WTC11 (cell line): ENCODE results near the gene TMUB1. TPM values are rescaled to one million over a fixed set of nuclear protein-coding genes. Genes with fewer than 3 reads are reported as not detected.

Source experiments
- ATAC-seq: fragments of 200-7000 bp; cut with Tn5 transposase; 2 replicates; pipeline ENCODE4 v1.10.0; 2021; ENCODE audit warnings: mild to moderate bottlenecking, moderate library complexity
- CTCF ChIA-PET: fragments of 300-600 bp; sonication (Branson Sonifier 250); formaldehyde crosslinking; loops from one replicate; lab custom pipeline; 2021; ENCODE audit warnings: antibody characterized with exemption; lab: Charles Lee
- POLR2A ChIA-PET: fragments of 350-600 bp; sonication (Branson Sonifier 250); formaldehyde crosslinking; loops from one replicate; lab custom pipeline; 2021; ENCODE audit warnings: antibody characterized with exemption; lab: Charles Lee
- DNase-seq: peaks from one replicate; pipeline ENCODE4 v3.0.0; 2021; ENCODE audit warnings: low spot score
- H3K27ac Mint-ChIP-seq: 2 replicates; pipeline ENCODE4 v1.8.0; 2021; ENCODE audit warnings: mixed read lengths
- H3K27me3 Mint-ChIP-seq: 2 replicates; pipeline ENCODE4 v1.8.0; 2021; ENCODE audit warnings: low read depth, mild to moderate bottlenecking, moderate library complexity, mixed read lengths
- H3K36me3 Mint-ChIP-seq: 2 replicates; pipeline ENCODE4 v1.8.0; 2021; ENCODE audit warnings: mixed read lengths
- H3K4me1 Mint-ChIP-seq: 2 replicates; pipeline ENCODE4 v1.8.0; 2022; ENCODE audit warnings: mixed read lengths
- H3K4me3 Mint-ChIP-seq: 2 replicates; pipeline ENCODE4 v1.8.0; 2021; ENCODE audit warnings: mild to moderate bottlenecking, moderate library complexity, mixed read lengths
- H3K9me3 Mint-ChIP-seq: 2 replicates; pipeline ENCODE4 v1.8.0; 2021; ENCODE audit warnings: mixed read lengths
- AFF4 ChIP-seq: sonication (generic); formaldehyde crosslinking; IDR thresholded peaks from 2 replicates; pipeline ENCODE4 v1.8.1; 2023; ENCODE audit warnings: mild to moderate bottlenecking, missing genetic modification reagents, borderline replicate concordance
- ARID4B ChIP-seq: sonication (generic); formaldehyde crosslinking; IDR thresholded peaks from 2 replicates; pipeline ENCODE4 v1.8.0; 2023; ENCODE audit warnings: missing genetic modification reagents, mild to moderate bottlenecking, borderline replicate concordance
- CREB1 ChIP-seq: sonication (generic); formaldehyde crosslinking; IDR thresholded peaks from 2 replicates; pipeline ENCODE4 v1.8.0; 2023; ENCODE audit warnings: mild to moderate bottlenecking, missing genetic modification reagents
- CREM ChIP-seq: sonication (generic); formaldehyde crosslinking; IDR thresholded peaks from 2 replicates; pipeline ENCODE4 v1.8.1; 2022; ENCODE audit warnings: mild to moderate bottlenecking, missing genetic modification reagents, moderate library complexity
- CTCF ChIP-seq: fragments of 200-600 bp; IDR thresholded peaks from 2 replicates; pipeline ENCODE4 v1.8.0; 2022; ENCODE audit warnings: antibody characterized with exemption
- EMX1 ChIP-seq: fragments of 250-450 bp; sonication (Bioruptor Pico); IDR thresholded peaks from 2 replicates; pipeline ENCODE4 v1.8.0; 2021; ENCODE audit warnings: mild to moderate bottlenecking
- GRHL2 ChIP-seq: fragments of 250-450 bp; sonication (Bioruptor Pico); IDR thresholded peaks from 2 replicates; pipeline ENCODE4 v1.8.0; 2022; ENCODE audit warnings: mild to moderate bottlenecking, moderate library complexity; ENCODE audit not compliant: insufficient replicate concordance, severe bottlenecking
- MYBL2 ChIP-seq: sonication (generic); formaldehyde crosslinking; IDR thresholded peaks from 2 replicates; pipeline ENCODE4 v1.8.1; 2023; ENCODE audit warnings: mild to moderate bottlenecking, moderate library complexity, missing genetic modification reagents
- PRRX2 ChIP-seq: fragments of 250-450 bp; sonication (Bioruptor Pico); IDR thresholded peaks from 2 replicates; pipeline ENCODE4 v1.8.0; 2021; ENCODE audit warnings: mild to moderate bottlenecking
- SMAD3 ChIP-seq: sonication (generic); formaldehyde crosslinking; IDR thresholded peaks from 2 replicates; pipeline ENCODE4 v1.8.0; 2022; ENCODE audit warnings: missing genetic modification reagents, mild to moderate bottlenecking, borderline replicate concordance
- SOX15 ChIP-seq: fragments of 250-450 bp; sonication (Bioruptor Pico); IDR thresholded peaks from 2 replicates; pipeline ENCODE4 v1.9.0; 2021; ENCODE audit warnings: mild to moderate bottlenecking
- ZBTB43 ChIP-seq: sonication (generic); formaldehyde crosslinking; IDR thresholded peaks from 2 replicates; pipeline ENCODE4 v1.8.1; 2023; ENCODE audit warnings: mild to moderate bottlenecking, missing genetic modification reagents
- ZMAT4 ChIP-seq: fragments of 250-450 bp; sonication (Bioruptor Pico); IDR thresholded peaks from 2 replicates; pipeline ENCODE4 v1.9.0; 2021; ENCODE audit warnings: mild to moderate bottlenecking
- ZNF121 ChIP-seq: sonication (generic); formaldehyde crosslinking; IDR thresholded peaks from 2 replicates; pipeline ENCODE4 v1.8.0; 2023; ENCODE audit warnings: missing genetic modification reagents
- ZNF423 ChIP-seq: fragments of 250-450 bp; sonication (Bioruptor Pico); IDR thresholded peaks from 2 replicates; pipeline ENCODE4 v2.1.2; 2022; ENCODE audit warnings: mild to moderate bottlenecking, moderate library complexity
- ZNF425 ChIP-seq: fragments of 250-450 bp; sonication (Bioruptor Pico); conservative IDR thresholded peaks from 2 replicates; pipeline ENCODE4 v1.9.0; 2021; ENCODE audit warnings: mild to moderate bottlenecking
- ZNF512 ChIP-seq: sonication (generic); formaldehyde crosslinking; IDR thresholded peaks from 2 replicates; pipeline ENCODE4 v1.8.1; 2022; ENCODE audit warnings: missing genetic modification reagents, borderline replicate concordance
- ZSCAN18 ChIP-seq: fragments of 250-450 bp; sonication (Bioruptor Pico); IDR thresholded peaks from 2 replicates; pipeline ENCODE4 v2.1.2; 2022; ENCODE audit warnings: mild to moderate bottlenecking, moderate library complexity
- total RNA-seq: library from RNA; stranded (reverse); gene quantifications from 3 replicates; pipeline ENCODE4 v1.2.3, GENCODE V29; 2021

The TMUB1 gene
- total RNA-seq, 1 experiment from 2014 or later = 72.8 TPM

- ATAC-seq = peak; percentile 56
- H3K9me3 Mint-ChIP-seq = no peaks in the 10 kb centered on the region
- peaks cover 2% of the 10 kb centered on the region; the same call in 1 of the 2 replicates for H3K27me3 Mint-ChIP-seq
- no peak overlapping the region for H3K27ac Mint-ChIP-seq
- H3K4me3 Mint-ChIP-seq = peak overlapping the region; percentile 83
- ChIA-PET POLR2A (interaction anchor here (0.6 to 2.3 kb wide), 11 partner anchors 12 to 1527 kb away, joined by 3 to 13 read pairs (median 8); partner anchors contain the start of genes ABCB8, ABCF2, FASTK and TMUB1), CTCF (interaction anchor here (0.5 to 2.6 kb wide), 37 partner anchors 11 to 182 kb away, joined by 3 to 36 read pairs (median 5); partner anchors contain the start of genes ABCB8, FASTK and H2BK1)
- peak; percentile 94 for DNase-seq
- peaks cover 14% of the 10 kb centered on the region for H3K36me3 Mint-ChIP-seq
- H3K4me1 Mint-ChIP-seq = peaks cover 31% of the 10 kb centered on the region
- no peak for TF ChIP-seq ZNF121 (CRISPR knock-in tag)
- TF ChIP-seq ZSCAN18 (CRISPR knock-in tag) = no peak
- TF ChIP-seq MYBL2 = peak; percentile 66; the same call in 1 of the 2 replicates
- TF ChIP-seq ARID4B (CRISPR knock-in tag) = no peak; the same call in 1 of the 2 replicates
- no peak for TF ChIP-seq CREM (CRISPR knock-in tag)
- peak; percentile 74 for TF ChIP-seq ZBTB43
- no peak for TF ChIP-seq EMX1 (CRISPR knock-in tag)
- TF ChIP-seq SMAD3 (CRISPR knock-in tag) = no peak
- no peak for TF ChIP-seq ZNF512 (CRISPR knock-in tag)
- no peak for TF ChIP-seq GRHL2 (CRISPR knock-in tag)
- TF ChIP-seq CTCF = no peak
- TF ChIP-seq ZNF425 (CRISPR knock-in tag) = no peak
- TF ChIP-seq ZMAT4 (CRISPR knock-in tag) = no peak
- peak; percentile 18 for TF ChIP-seq ZNF423 (CRISPR knock-in tag)
- TF ChIP-seq SOX15 (CRISPR knock-in tag) = no peak
- no peak for TF ChIP-seq PRRX2 (CRISPR knock-in tag)
- TF ChIP-seq CREB1 (CRISPR knock-in tag) = 0 out of 2 replicates have a peak, but pooled peaks have one; percentile 46
- no peak for TF ChIP-seq AFF4
Measured at GRCh38 chr7:151062399-151063211, 20.7 kb downstream of the TMUB1 start.
